ENCODE data around the gene UIMC1.
A peak's percentile ranks its signal among the peaks of the same experiment; 100 is the strongest.

UIMC1 gene

GRCh38 chr5:176865964-176866363, 140.6 kb downstream of the UIMC1 start:
- no peak overlapping the region for H3K9ac ChIP-seq
- H3K27me3 ChIP-seq (ENCODE audit: insufficient read depth, low read depth), result peaks cover 47% of the 10 kb centered on the region
- TF ChIP-seq CTCF (conservative IDR thresholded peaks at IDR 0.05; ENCODE audit: low read depth, low read length), result no peak
- no peak overlapping the region for H3K4me2 ChIP-seq
- no peak overlapping the region for H2AFZ ChIP-seq (ENCODE audit: low read depth)
- H3K27ac ChIP-seq, result no peak overlapping the region
- H3K79me2 ChIP-seq (ENCODE audit: insufficient read depth, low read depth), result no peaks in the 10 kb centered on the region
- H3K36me3 ChIP-seq (ENCODE audit: insufficient read depth), result no peaks in the 10 kb centered on the region
- peaks cover 15% of the 10 kb centered on the region for H3K4me1 ChIP-seq (ENCODE audit: low read depth, poor library complexity, severe bottlenecking)
- no peaks in the 10 kb centered on the region for H4K20me1 ChIP-seq (ENCODE audit: insufficient read depth)
- H3K4me3 ChIP-seq (IDR thresholded peaks at IDR 0.05; ENCODE audit: insufficient read depth, low read depth, low read length), result no peak overlapping the region

- Histone ChIP-seq H4K20me1 (ENCODE audit: insufficient read depth) (no peaks in the 10 kb centered on the region), H3K79me2 (ENCODE audit: insufficient read depth, low read depth) (no peaks in the 10 kb centered on the region), H2AFZ (ENCODE audit: low read depth) (no peak overlapping the region), H3K4me1 (ENCODE audit: low read depth, poor library complexity, severe bottlenecking) (peaks cover 15% of the 10 kb centered on the region), H3K36me3 (ENCODE audit: insufficient read depth) (no peaks in the 10 kb centered on the region), H3K9ac (no peak overlapping the region), H3K4me2 (no peak overlapping the region), H3K27ac (no peak overlapping the region), H3K4me3 (IDR thresholded peaks at IDR 0.05; ENCODE audit: insufficient read depth, low read depth, low read length) (no peak overlapping the region), H3K27me3 (ENCODE audit: insufficient read depth, low read depth) (peaks cover 48% of the 10 kb centered on the region)
- TF ChIP-seq CTCF (conservative IDR thresholded peaks at IDR 0.05; ENCODE audit: low read depth, low read length), result no peak
Measured at GRCh38 chr5:176864755-176865154, 141.8 kb downstream of the UIMC1 start.

GRCh38 chr5:176863765-176864098, 142.8 kb downstream of the UIMC1 start:
- Histone ChIP-seq H3K9ac (no peak overlapping the region), H2AFZ (ENCODE audit: low read depth) (no peak overlapping the region), H3K4me1 (ENCODE audit: low read depth, poor library complexity, severe bottlenecking) (peaks cover 15% of the 10 kb centered on the region), H3K27ac (no peak overlapping the region), H3K36me3 (ENCODE audit: insufficient read depth) (no peaks in the 10 kb centered on the region), H3K79me2 (ENCODE audit: insufficient read depth, low read depth) (no peaks in the 10 kb centered on the region), H3K27me3 (ENCODE audit: insufficient read depth, low read depth) (peaks cover 51% of the 10 kb centered on the region), H3K4me2 (no peak overlapping the region), H3K4me3 (IDR thresholded peaks at IDR 0.05; ENCODE audit: insufficient read depth, low read depth, low read length) (no peak overlapping the region), H4K20me1 (ENCODE audit: insufficient read depth) (no peaks in the 10 kb centered on the region)
- TF ChIP-seq CTCF (conservative IDR thresholded peaks at IDR 0.05; ENCODE audit: low read depth, low read length), result no peak

- no peaks in the 10 kb centered on the region for H3K36me3 ChIP-seq (ENCODE audit: insufficient read depth)
- H3K27me3 ChIP-seq (ENCODE audit: insufficient read depth, low read depth), result peaks cover 53% of the 10 kb centered on the region
- H4K20me1 ChIP-seq (ENCODE audit: insufficient read depth), result no peaks in the 10 kb centered on the region
- peaks cover 15% of the 10 kb centered on the region for H3K4me1 ChIP-seq (ENCODE audit: low read depth, poor library complexity, severe bottlenecking)
- H3K4me3 ChIP-seq (IDR thresholded peaks at IDR 0.05; ENCODE audit: insufficient read depth, low read depth, low read length), result no peak overlapping the region
- H2AFZ ChIP-seq (ENCODE audit: low read depth), result no peak overlapping the region
- no peak overlapping the region for H3K27ac ChIP-seq
- no peak for TF ChIP-seq CTCF (conservative IDR thresholded peaks at IDR 0.05; ENCODE audit: low read depth, low read length)
- H3K9ac ChIP-seq, result no peak overlapping the region
- H3K4me2 ChIP-seq, result peak overlapping the region; percentile 36; the same call in 1 of the 2 replicates
- no peaks in the 10 kb centered on the region for H3K79me2 ChIP-seq (ENCODE audit: insufficient read depth, low read depth)
Measured at GRCh38 chr5:176863041-176863764, 143.4 kb downstream of the UIMC1 start.

Data from KMS-11 (cell line).